ENCODE data around the gene HERC3. TPM values are rescaled to one million over a fixed set of nuclear protein-coding genes. Genes with fewer than 3 reads are reported as not detected.
"Not testable (repeated sequence)": the region's sequence is repeated elsewhere in the genome, so short reads cannot be mapped to it uniquely, and the experiment has no call there.

HERC3 gene
- total RNA-seq, 1 donor from 2014 or later = 21.2 TPM

- no peak for DNase-seq (ENCODE audit: low spot score)
These were observed 14.6 kb downstream of the HERC3 start for GRCh38 chr4:88606832-88607231.

GRCh38 chr4:88609387-88609786 lies 17.1 kb downstream of the HERC3 start:
- DNase-seq (ENCODE audit: low spot score) = no peak

- not testable (repeated sequence) for DNase-seq (ENCODE audit: low spot score)
These were observed 17.5 kb downstream of the HERC3 start for GRCh38 chr4:88609794-88610193.

- DNase-seq (ENCODE audit: low spot score) = no peak
These were observed 18.5 kb downstream of the HERC3 start for GRCh38 chr4:88610771-88611170.

- no peak for DNase-seq (ENCODE audit: low spot score)
These were observed 21.2 kb downstream of the HERC3 start for GRCh38 chr4:88613417-88613875.

GRCh38 chr4:88614058-88614457 lies 21.8 kb downstream of the HERC3 start:
- DNase-seq (ENCODE audit: low spot score) = no peak

- no peak for DNase-seq (ENCODE audit: low spot score)
These were observed 24.2 kb downstream of the HERC3 start for GRCh38 chr4:88616275-88617150.

GRCh38 chr4:88618782-88619485 lies 26.7 kb downstream of the HERC3 start:
- no peak for DNase-seq (ENCODE audit: low spot score)

- DNase-seq (ENCODE audit: low spot score) = no peak
These were observed 27.7 kb downstream of the HERC3 start for GRCh38 chr4:88619971-88620370.

GRCh38 chr4:88621763-88622327 lies 29.6 kb downstream of the HERC3 start:
- no peak for DNase-seq (ENCODE audit: low spot score)

- no peak for DNase-seq (ENCODE audit: low spot score)
These were observed 30.8 kb downstream of the HERC3 start for GRCh38 chr4:88623097-88623496.

GRCh38 chr4:88628746-88629145 lies 36.5 kb downstream of the HERC3 start:
- DNase-seq (ENCODE audit: low spot score) = no peak

- DNase-seq (ENCODE audit: low spot score) = no peak
These were observed 37.5 kb downstream of the HERC3 start for GRCh38 chr4:88629826-88630225.

GRCh38 chr4:88630756-88631155 lies 38.5 kb downstream of the HERC3 start:
- DNase-seq (ENCODE audit: low spot score) = no peak

GRCh38 chr4:88643932-88644331 lies 51.7 kb downstream of the HERC3 start:
- DNase-seq (ENCODE audit: low spot score) = no peak

- no peak for DNase-seq (ENCODE audit: low spot score)
These were observed 53.7 kb downstream of the HERC3 start for GRCh38 chr4:88645994-88646393.

- DNase-seq (ENCODE audit: low spot score) = no peak
These were observed 54.4 kb downstream of the HERC3 start for GRCh38 chr4:88646528-88647280.

GRCh38 chr4:88649716-88650115 lies 57.4 kb downstream of the HERC3 start:
- DNase-seq (ENCODE audit: low spot score) = no peak

- DNase-seq (ENCODE audit: low spot score) = no peak
These were observed 61.2 kb downstream of the HERC3 start for GRCh38 chr4:88653371-88653946.

- DNase-seq (ENCODE audit: low spot score) = no peak
These were observed 62.9 kb downstream of the HERC3 start for GRCh38 chr4:88655226-88655625.

Measured in mesenteric fat pad (tissue), 1 donor.